Sigmoid colon (tissue), 4 donors: ENCODE measurements around the gene GCH1.

Experiments
- EP300 ChIP-seq, 4 donors: sonication (generic); formaldehyde crosslinking; IDR thresholded peaks; one replicate each; pipeline ENCODE4 v1.6.1; 2017; ENCODE audit warnings: antibody characterized with exemption in 4 of 4
- POLR2A ChIP-seq, 2 donors: fragments of 450-650 bp; IDR thresholded peaks; one replicate each; pipeline ENCODE4 v1.6.1; 2016; ENCODE audit warnings: antibody characterized with exemption in 2 of 2, mild to moderate bottlenecking in 2 of 2, moderate library complexity in 2 of 2
- POLR2AphosphoS5 ChIP-seq, 4 donors: sonication (generic); formaldehyde crosslinking; IDR thresholded peaks; one replicate each; pipeline ENCODE4 v1.6.1; 2017; ENCODE audit warnings: antibody characterized with exemption in 4 of 4
- TF ChIP-seq, protein P1 (sequence below), 4 experiments: fragments of 450-650 bp in 3 of 4; fragments of 200-600 bp in 1 of 4; IDR thresholded peaks; one replicate each; pipeline ENCODE4 v1.5.1; 2016 to 2019; ENCODE audit warnings: antibody characterized with exemption in 4 of 4, mild to moderate bottlenecking in 3 of 4, moderate library complexity in 2 of 4

GRCh38 chr14:54792288-54792687 lies 110.3 kb downstream of the GCH1 start:
- TF ChIP-seq, protein P1, sequence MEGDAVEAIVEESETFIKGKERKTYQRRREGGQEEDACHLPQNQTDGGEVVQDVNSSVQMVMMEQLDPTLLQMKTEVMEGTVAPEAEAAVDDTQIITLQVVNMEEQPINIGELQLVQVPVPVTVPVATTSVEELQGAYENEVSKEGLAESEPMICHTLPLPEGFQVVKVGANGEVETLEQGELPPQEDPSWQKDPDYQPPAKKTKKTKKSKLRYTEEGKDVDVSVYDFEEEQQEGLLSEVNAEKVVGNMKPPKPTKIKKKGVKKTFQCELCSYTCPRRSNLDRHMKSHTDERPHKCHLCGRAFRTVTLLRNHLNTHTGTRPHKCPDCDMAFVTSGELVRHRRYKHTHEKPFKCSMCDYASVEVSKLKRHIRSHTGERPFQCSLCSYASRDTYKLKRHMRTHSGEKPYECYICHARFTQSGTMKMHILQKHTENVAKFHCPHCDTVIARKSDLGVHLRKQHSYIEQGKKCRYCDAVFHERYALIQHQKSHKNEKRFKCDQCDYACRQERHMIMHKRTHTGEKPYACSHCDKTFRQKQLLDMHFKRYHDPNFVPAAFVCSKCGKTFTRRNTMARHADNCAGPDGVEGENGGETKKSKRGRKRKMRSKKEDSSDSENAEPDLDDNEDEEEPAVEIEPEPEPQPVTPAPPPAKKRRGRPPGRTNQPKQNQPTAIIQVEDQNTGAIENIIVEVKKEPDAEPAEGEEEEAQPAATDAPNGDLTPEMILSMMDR (IDR thresholded peaks at IDR 0.05): no peak
- TF ChIP-seq POLR2AphosphoS5 (IDR thresholded peaks at IDR 0.05) (no peak), POLR2A (IDR thresholded peaks at IDR 0.05) (no peak), EP300 (IDR thresholded peaks at IDR 0.05) (no peak)
